A673 (cell line): ENCODE results near the gene ANO3. TPM values are rescaled to one million over a fixed set of nuclear protein-coding genes. Genes with fewer than 3 reads are reported as not detected.

Experiments used
- BruUV-seq: library from RNA; stranded (reverse); fragments of 400-500 nt; replicated peaks from 2 replicates; lab custom pipeline; 2021; lab: Mats Ljungman, UMichigan
- CTCF ChIA-PET: fragments of 300-600 bp; sonication (Branson Sonifier 250); formaldehyde crosslinking; loops from one replicate; lab custom pipeline; 2022; ENCODE audit warnings: antibody characterized with exemption; lab: Charles Lee
- POLR2A ChIA-PET: fragments of 300-600 bp; sonication (Branson Sonifier 250); formaldehyde crosslinking; loops from one replicate; lab custom pipeline; 2022; ENCODE audit warnings: antibody characterized with exemption; ENCODE audit not compliant: low non-redundant PET; lab: Charles Lee
- DNase-seq: peaks from one replicate; pipeline ENCODE4 v3.0.0-alpha.2; 2015; ENCODE audit warnings: low spot score
- H3K27ac ChIP-seq: fragments of 200-600 bp; sonication (generic); 2 replicates; pipeline ENCODE4 v1.5.1; 2016; ENCODE audit warnings: mixed run types, low read depth, mild to moderate bottlenecking, mixed read lengths, antibody characterized with exemption, low read length; ENCODE audit not compliant: poor library complexity, severe bottlenecking
- H3K27me3 ChIP-seq: fragments of 200-600 bp; sonication (generic); replicated peaks from 2 replicates; pipeline ENCODE4 v1.6.1; 2017; ENCODE audit warnings: mixed run types, low read depth, mild to moderate bottlenecking, mixed read lengths, antibody characterized with exemption, low read length; ENCODE audit not compliant: insufficient read depth, poor library complexity
- H3K36me3 ChIP-seq: fragments of 200-600 bp; sonication (generic); 2 replicates; pipeline ENCODE4 v1.6.1; 2016; ENCODE audit warnings: mixed run types, mild to moderate bottlenecking, mixed read lengths, antibody characterized with exemption, low read length; ENCODE audit not compliant: insufficient read depth, poor library complexity, severe bottlenecking
- H3K4me1 ChIP-seq: fragments of 200-600 bp; sonication (generic); 2 replicates; pipeline ENCODE4 v1.6.1; 2017; ENCODE audit warnings: mixed run types, mild to moderate bottlenecking, mixed read lengths, antibody characterized with exemption, low read length; ENCODE audit not compliant: insufficient read depth, poor library complexity, severe bottlenecking
- H3K4me3 ChIP-seq: fragments of 200-600 bp; sonication (generic); 2 replicates; pipeline ENCODE4 v1.5.1; 2016; ENCODE audit warnings: low read depth, mixed run types, mild to moderate bottlenecking, mixed read lengths, low read length; ENCODE audit not compliant: poor library complexity, severe bottlenecking
- H3K9me3 ChIP-seq: fragments of 200-600 bp; sonication (generic); 2 replicates; pipeline ENCODE4 v1.6.1; 2016; ENCODE audit warnings: mixed run types, low read depth, mild to moderate bottlenecking, mixed read lengths, antibody characterized with exemption, low read length; ENCODE audit not compliant: poor library complexity, severe bottlenecking
- EZH2 ChIP-seq: fragments of 200-600 bp; sonication (generic); IDR thresholded peaks from 2 replicates; pipeline ENCODE4 v1.6.1; 2017; ENCODE audit warnings: borderline replicate concordance, low read depth, mild to moderate bottlenecking, mixed read lengths, antibody characterized with exemption, low read length; ENCODE audit not compliant: poor library complexity, severe bottlenecking
- intact Hi-C: fragments of 100-400 bp; cut with micrococcal nuclease; formaldehyde crosslinking; loops from one replicate; pipeline ENCODE4 v1.10.0; 2022; ENCODE audit not compliant: unreplicated experiment
- total RNA-seq: library from RNA; stranded (reverse); gene quantifications from 2 replicates; pipeline ENCODE4 v1.2.3, GENCODE V29; 2021
- TF ChIP-seq, protein P1 (sequence below): fragments of 300-800, 200-600 bp; sonication (generic); conservative IDR thresholded peaks from 2 replicates; pipeline ENCODE4 v1.5.1; 2017; ENCODE audit warnings: low read depth, mild to moderate bottlenecking, antibody characterized with exemption, low read length, moderate library complexity, mixed read lengths

The ANO3 gene
- total RNA-seq, 1 experiment from 2014 or later: not detected

DNA sequence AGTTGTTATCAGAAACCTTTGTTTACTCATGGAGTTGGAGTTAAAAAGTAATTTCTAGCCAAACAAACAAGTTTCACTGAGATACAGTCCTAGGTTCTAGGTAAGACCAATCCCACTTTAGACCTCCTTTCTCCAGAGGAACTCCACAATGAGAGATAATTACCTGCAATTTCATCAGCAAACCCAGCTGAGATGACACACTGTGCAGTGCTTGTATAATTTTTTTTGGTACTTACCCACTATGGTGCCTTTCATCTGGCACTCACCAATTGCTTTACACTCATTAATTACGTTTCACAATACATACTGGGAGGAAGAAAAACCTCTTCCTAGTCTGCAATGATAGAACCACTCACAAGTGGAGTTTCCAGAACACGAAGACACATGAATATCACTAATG is 242.0 kb downstream of the ANO3 start:
- peak; percentile 72 for DNase-seq
- intact Hi-C loops: no loop called here
- POLR2A ChIA-PET: interaction anchor here (0.6 kb wide), 1 partner anchor 14 kb away, joined by 3 read pairs; no protein-coding TSS in a partner anchor
- Histone ChIP-seq H3K27ac (no peak overlapping the region), H3K4me1 (peaks cover 14% of the 10 kb centered on the region), H3K4me3 (no peak overlapping the region), H3K36me3 (no peaks in the 10 kb centered on the region), H3K9me3 (no peaks in the 10 kb centered on the region), H3K27me3 (peaks cover 33% of the 10 kb centered on the region)
- BruUV-seq: no TSS peak
- TF ChIP-seq, protein P1, sequence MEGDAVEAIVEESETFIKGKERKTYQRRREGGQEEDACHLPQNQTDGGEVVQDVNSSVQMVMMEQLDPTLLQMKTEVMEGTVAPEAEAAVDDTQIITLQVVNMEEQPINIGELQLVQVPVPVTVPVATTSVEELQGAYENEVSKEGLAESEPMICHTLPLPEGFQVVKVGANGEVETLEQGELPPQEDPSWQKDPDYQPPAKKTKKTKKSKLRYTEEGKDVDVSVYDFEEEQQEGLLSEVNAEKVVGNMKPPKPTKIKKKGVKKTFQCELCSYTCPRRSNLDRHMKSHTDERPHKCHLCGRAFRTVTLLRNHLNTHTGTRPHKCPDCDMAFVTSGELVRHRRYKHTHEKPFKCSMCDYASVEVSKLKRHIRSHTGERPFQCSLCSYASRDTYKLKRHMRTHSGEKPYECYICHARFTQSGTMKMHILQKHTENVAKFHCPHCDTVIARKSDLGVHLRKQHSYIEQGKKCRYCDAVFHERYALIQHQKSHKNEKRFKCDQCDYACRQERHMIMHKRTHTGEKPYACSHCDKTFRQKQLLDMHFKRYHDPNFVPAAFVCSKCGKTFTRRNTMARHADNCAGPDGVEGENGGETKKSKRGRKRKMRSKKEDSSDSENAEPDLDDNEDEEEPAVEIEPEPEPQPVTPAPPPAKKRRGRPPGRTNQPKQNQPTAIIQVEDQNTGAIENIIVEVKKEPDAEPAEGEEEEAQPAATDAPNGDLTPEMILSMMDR: no peak
- no peak for TF ChIP-seq EZH2
- CTCF ChIA-PET: interaction anchor here (0.8 kb wide), 1 partner anchor 74 kb away, joined by 3 read pairs; no protein-coding TSS in a partner anchor

DNA sequence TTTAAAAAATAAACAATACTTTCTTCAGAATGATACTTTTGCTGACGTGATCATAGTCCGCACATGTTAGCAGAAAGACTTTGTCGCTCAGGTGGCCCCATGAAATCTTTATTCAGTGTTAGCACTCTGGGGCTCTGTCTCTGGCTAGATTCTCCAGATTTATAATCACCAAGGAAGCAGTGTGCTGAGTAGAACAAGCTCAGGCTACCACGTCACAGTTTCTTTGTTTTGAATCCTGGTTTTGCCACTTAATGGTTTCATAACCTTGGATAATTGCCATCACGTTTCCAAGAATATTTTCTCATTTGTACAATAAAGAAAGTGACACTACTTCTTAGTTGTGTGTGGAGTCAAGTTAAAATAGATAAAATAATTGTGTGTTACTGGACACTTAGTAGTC is 244.0 kb downstream of the ANO3 start:
- Histone ChIP-seq H3K27me3 (peaks cover 13% of the 10 kb centered on the region), H3K27ac (no peak overlapping the region), H3K9me3 (no peaks in the 10 kb centered on the region), H3K36me3 (no peaks in the 10 kb centered on the region), H3K4me3 (no peak overlapping the region), H3K4me1 (peaks cover 14% of the 10 kb centered on the region)
- intact Hi-C loops: no loop called here
- CTCF ChIA-PET: no interaction called here
- POLR2A ChIA-PET: no interaction called here
- BruUV-seq: no TSS peak
- TF ChIP-seq EZH2: no peak
- TF ChIP-seq, protein P1: no peak
- DNase-seq: no peak

DNA sequence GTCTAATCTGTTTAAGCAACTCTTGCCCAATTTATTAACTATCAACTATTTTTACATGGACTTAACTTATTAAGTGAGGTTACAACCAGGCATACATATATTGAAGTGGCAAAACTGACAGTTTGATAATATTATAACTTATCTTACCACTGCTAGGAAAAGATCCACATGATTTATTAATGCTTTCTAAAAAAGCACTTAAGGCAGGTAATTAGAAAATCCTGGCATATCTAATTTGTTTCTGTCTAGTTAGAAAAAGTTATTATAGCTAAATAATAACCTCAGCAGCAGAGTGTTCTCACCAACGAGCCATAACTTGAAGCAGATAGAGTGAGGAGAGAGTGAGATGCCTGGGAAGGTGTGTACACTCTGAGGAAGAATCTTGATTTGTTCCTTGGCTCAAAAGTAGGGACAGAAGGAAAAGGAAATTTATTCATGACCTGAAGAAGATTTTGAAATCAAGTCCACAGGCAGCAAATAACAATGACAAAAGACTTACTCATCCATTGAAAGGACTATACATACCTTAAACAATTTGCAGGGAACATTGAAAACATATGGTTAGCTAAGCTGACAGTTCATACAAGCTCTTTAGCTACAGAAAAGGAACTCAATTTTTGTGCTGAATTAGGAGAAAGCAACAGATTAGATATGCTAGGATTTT is 247.2 kb downstream of the ANO3 start:
- H3K27ac ChIP-seq: no peak overlapping the region
- H3K9me3 ChIP-seq: no peaks in the 10 kb centered on the region
- H3K4me3 ChIP-seq: no peak overlapping the region
- H3K36me3 ChIP-seq: no peaks in the 10 kb centered on the region
- POLR2A ChIA-PET: interaction anchor here (0.5 kb wide), 1 partner anchor 1564 kb away, joined by 3 read pairs; no protein-coding TSS in a partner anchor
- BruUV-seq: no TSS peak
- H3K4me1 ChIP-seq: peaks cover 2% of the 10 kb centered on the region
- intact Hi-C loops: no loop called here
- no peak for TF ChIP-seq EZH2
- TF ChIP-seq, protein P1: no peak
- CTCF ChIA-PET: no interaction called here
- no peak for DNase-seq
- no peaks in the 10 kb centered on the region for H3K27me3 ChIP-seq
